ENCODE measurements around the gene RARRES1.
A peak's percentile ranks its signal among the peaks of the same experiment; 100 is the strongest.

The RARRES1 gene

DNA sequence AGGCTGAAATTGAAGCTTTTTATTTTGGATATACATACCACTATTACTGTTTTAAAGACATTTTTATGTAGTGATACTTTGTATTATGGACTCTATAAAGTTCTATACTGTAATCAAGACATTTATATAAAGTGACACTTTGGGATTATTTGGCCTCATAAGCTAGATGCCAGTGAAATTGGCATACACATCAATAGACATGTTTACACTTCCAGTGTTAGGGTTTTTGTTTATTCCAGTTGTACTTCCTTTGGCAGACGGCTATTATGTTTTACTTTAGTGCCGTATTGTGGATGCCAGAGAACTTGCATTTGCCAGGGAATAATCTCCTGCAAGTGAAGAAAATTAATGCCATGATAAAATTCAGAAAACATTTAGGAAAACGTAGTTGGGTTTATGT lies 65.8 kb downstream of the RARRES1 start:
- DNase-seq, result no peak
- ChIA-PET CTCF (interaction anchor here (1.4 kb wide), 1 partner anchor 125 kb away, joined by 3 read pairs; no protein-coding TSS in a partner anchor), POLR2A (no interaction called here)
- H3K4me1 ChIP-seq (ENCODE audit: control extremely low read depth in 1 of 4, control insufficient read depth in 4 of 4, insufficient read depth in 4 of 4, low read length in 3 of 4), result peaks cover 2 to 11% (median 6%) of the 10 kb centered on the region in 4 experiments
- no peaks in the 10 kb centered on the region for H3K27me3 ChIP-seq (replicated peaks in 2 of 5; ENCODE audit: control insufficient read depth in 4 of 5, insufficient read depth in 5 of 5, low read length in 4 of 5)
- 93% methylated on average over 2 of the region's 3 CpGs for WGBS (ENCODE audit: insufficient coverage)
- no peak overlapping the region for H3K27ac ChIP-seq (ENCODE audit: insufficient read depth in 1 of 2, low read depth in 1 of 2, low read length in 2 of 2, poor library complexity in 1 of 2, severe bottlenecking in 2 of 2)
- no peak overlapping the region for H3K4me3 ChIP-seq (ENCODE audit: control insufficient read depth in 1 of 7, extremely low read depth in 1 of 7, insufficient read depth in 4 of 7, low read depth in 2 of 7, low read length in 6 of 7)
- peaks cover 9 to 67% (median 45%) of the 10 kb centered on the region in 4 experiments for H3K36me3 ChIP-seq (ENCODE audit: control insufficient read depth in 4 of 4, insufficient read depth in 4 of 4, low read length in 3 of 4)
- no peaks in the 10 kb centered on the region for H3K9me3 ChIP-seq (ENCODE audit: control extremely low read depth in 1 of 5, control insufficient read depth in 4 of 5, insufficient read depth in 2 of 5, low read depth in 1 of 5, low read length in 4 of 5)

- CTCF ChIA-PET, result interaction anchor here (1.1 to 7.0 kb wide), 8 partner anchors 7 to 132 kb away, joined by 3 to 57 read pairs (median 4); partner anchors contain the start of genes GFM1 and LXN
Observed at GRCh38 chr3:158663832-158664231, 68.4 kb downstream of the RARRES1 start.

GRCh38 chr3:158663246-158663645 lies 69.0 kb downstream of the RARRES1 start:
- Histone ChIP-seq H3K27ac (ENCODE audit: insufficient read depth in 1 of 2, low read depth in 1 of 2, low read length in 2 of 2, poor library complexity in 1 of 2, severe bottlenecking in 2 of 2) (no peak overlapping the region), H3K4me3 (ENCODE audit: control insufficient read depth in 1 of 7, extremely low read depth in 1 of 7, insufficient read depth in 4 of 7, low read depth in 2 of 7, low read length in 6 of 7) (no peak overlapping the region), H3K4me1 (ENCODE audit: control extremely low read depth in 1 of 4, control insufficient read depth in 4 of 4, insufficient read depth in 4 of 4, low read length in 3 of 4) (peaks cover 0 to 11% (median 8%) of the 10 kb centered on the region in 4 experiments), H3K36me3 (ENCODE audit: control insufficient read depth in 4 of 4, insufficient read depth in 4 of 4, low read length in 3 of 4) (peaks cover 14 to 68% (median 41%) of the 10 kb centered on the region in 4 experiments), H3K27me3 (replicated peaks in 2 of 5; ENCODE audit: control insufficient read depth in 4 of 5, insufficient read depth in 5 of 5, low read length in 4 of 5) (no peaks in the 10 kb centered on the region), H3K9me3 (ENCODE audit: control extremely low read depth in 1 of 5, control insufficient read depth in 4 of 5, insufficient read depth in 2 of 5, low read depth in 1 of 5, low read length in 4 of 5) (no peaks in the 10 kb centered on the region)
- WGBS (ENCODE audit: insufficient coverage), result no CpG with 5 or more reads among the region's 1 CpG
- ChIA-PET POLR2A (no interaction called here), CTCF (interaction anchor here (1.2 to 7.0 kb wide), 5 partner anchors 8 to 133 kb away, joined by 3 to 84 read pairs (median 3); partner anchors contain the start of genes GFM1 and LXN)
- no peak for DNase-seq

More at GRCh38 chr3:158663832-158664231, 68.4 kb downstream of the RARRES1 start:
- Histone ChIP-seq H3K27me3 (replicated peaks in 2 of 5; ENCODE audit: control insufficient read depth in 4 of 5, insufficient read depth in 5 of 5, low read length in 4 of 5) (no peaks in the 10 kb centered on the region), H3K4me3 (ENCODE audit: control insufficient read depth in 1 of 7, extremely low read depth in 1 of 7, insufficient read depth in 4 of 7, low read depth in 2 of 7, low read length in 6 of 7) (no peak overlapping the region), H3K27ac (ENCODE audit: insufficient read depth in 1 of 2, low read depth in 1 of 2, low read length in 2 of 2, poor library complexity in 1 of 2, severe bottlenecking in 2 of 2) (no peak overlapping the region), H3K9me3 (ENCODE audit: control extremely low read depth in 1 of 5, control insufficient read depth in 4 of 5, insufficient read depth in 2 of 5, low read depth in 1 of 5, low read length in 4 of 5) (no peaks in the 10 kb centered on the region), H3K36me3 (ENCODE audit: control insufficient read depth in 4 of 4, insufficient read depth in 4 of 4, low read length in 3 of 4) (peaks cover 14 to 70% (median 42%) of the 10 kb centered on the region in 4 experiments), H3K4me1 (ENCODE audit: control extremely low read depth in 1 of 4, control insufficient read depth in 4 of 4, insufficient read depth in 4 of 4, low read length in 3 of 4) (peaks cover 0 to 10% (median 7%) of the 10 kb centered on the region in 4 experiments)
- POLR2A ChIA-PET, result no interaction called here
- 100% methylated on average over 1 of the region's 1 CpG for WGBS (ENCODE audit: insufficient coverage)
- DNase-seq, result no peak

DNA sequence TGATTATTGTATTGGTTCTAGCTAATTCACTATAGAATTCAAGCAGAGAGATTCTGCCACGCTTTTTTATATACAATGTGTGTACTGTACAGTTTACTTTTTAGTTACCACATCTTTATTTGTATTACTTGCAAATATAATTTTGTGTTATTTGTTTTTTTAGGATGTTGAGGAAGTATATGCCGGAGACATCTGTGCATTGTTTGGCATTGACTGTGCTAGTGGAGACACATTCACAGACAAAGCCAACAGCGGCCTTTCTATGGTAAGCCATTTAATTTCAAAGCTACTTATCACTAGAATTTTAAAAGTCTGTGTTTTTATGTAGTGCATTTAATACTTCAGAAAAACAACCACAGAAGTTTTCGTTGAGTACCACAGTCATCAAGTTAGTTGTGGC lies 71.5 kb downstream of the RARRES1 start:
- ChIA-PET POLR2A (no interaction called here), CTCF (interaction anchor here (0.7 to 7.0 kb wide), 16 partner anchors 10 to 142 kb away, joined by 3 to 84 read pairs (median 6); partner anchors contain the start of genes GFM1, LXN and MFSD1)
- no peaks in the 10 kb centered on the region for H3K27me3 ChIP-seq (replicated peaks in 2 of 5; ENCODE audit: control insufficient read depth in 4 of 5, insufficient read depth in 5 of 5, low read length in 4 of 5)
- H3K4me3 ChIP-seq (ENCODE audit: control insufficient read depth in 1 of 7, extremely low read depth in 1 of 7, insufficient read depth in 4 of 7, low read depth in 2 of 7, low read length in 6 of 7), result no peak overlapping the region
- peaks cover 0 to 11% (median 8%) of the 10 kb centered on the region in 4 experiments for H3K4me1 ChIP-seq (ENCODE audit: control extremely low read depth in 1 of 4, control insufficient read depth in 4 of 4, insufficient read depth in 4 of 4, low read length in 3 of 4)
- no peaks in the 10 kb centered on the region for H3K9me3 ChIP-seq (ENCODE audit: control extremely low read depth in 1 of 5, control insufficient read depth in 4 of 5, insufficient read depth in 2 of 5, low read depth in 1 of 5, low read length in 4 of 5)
- WGBS (ENCODE audit: insufficient coverage), result 80% methylated on average over 1 of the region's 4 CpGs
- peaks cover 7 to 60% (median 33%) of the 10 kb centered on the region in 4 experiments for H3K36me3 ChIP-seq (ENCODE audit: control insufficient read depth in 4 of 4, insufficient read depth in 4 of 4, low read length in 3 of 4)
- no peak for DNase-seq
- no peak overlapping the region for H3K27ac ChIP-seq (ENCODE audit: insufficient read depth in 1 of 2, low read depth in 1 of 2, low read length in 2 of 2, poor library complexity in 1 of 2, severe bottlenecking in 2 of 2)

- ChIA-PET CTCF (interaction anchor here (0.9 to 7.0 kb wide), 26 partner anchors 12 to 593 kb away, joined by 3 to 84 read pairs (median 5); partner anchors contain the start of genes GFM1, LXN and MFSD1), POLR2A (interaction anchor here (1.3 kb wide), 1 partner anchor 15 kb away, joined by 7 read pairs; the partner anchor contains the start of gene GFM1)
- H3K4me3 ChIP-seq (ENCODE audit: control insufficient read depth in 1 of 7, extremely low read depth in 1 of 7, insufficient read depth in 4 of 7, low read depth in 2 of 7, low read length in 6 of 7), result peak overlapping the region in 1 of 7 experiments; percentile 26
- DNase-seq, result peak; percentile 83 to 93 (median 93)
- peaks cover 5 to 56% (median 32%) of the 10 kb centered on the region in 4 experiments for H3K36me3 ChIP-seq (ENCODE audit: control insufficient read depth in 4 of 4, insufficient read depth in 4 of 4, low read length in 3 of 4)
- peak overlapping the region; percentile 6 to 46 for H3K27ac ChIP-seq (ENCODE audit: insufficient read depth in 1 of 2, low read depth in 1 of 2, low read length in 2 of 2, poor library complexity in 1 of 2, severe bottlenecking in 2 of 2)
- H3K9me3 ChIP-seq (ENCODE audit: control extremely low read depth in 1 of 5, control insufficient read depth in 4 of 5, insufficient read depth in 2 of 5, low read depth in 1 of 5, low read length in 4 of 5), result no peaks in the 10 kb centered on the region
- no peaks in the 10 kb centered on the region for H3K27me3 ChIP-seq (replicated peaks in 2 of 5; ENCODE audit: control insufficient read depth in 4 of 5, insufficient read depth in 5 of 5, low read length in 4 of 5)
- peaks cover 0 to 11% (median 8%) of the 10 kb centered on the region in 4 experiments for H3K4me1 ChIP-seq (ENCODE audit: control extremely low read depth in 1 of 4, control insufficient read depth in 4 of 4, insufficient read depth in 4 of 4, low read length in 3 of 4)
- WGBS (ENCODE audit: insufficient coverage), result 29% methylated on average over 4 of the region's 7 CpGs
Observed at GRCh38 chr3:158659454-158660237, 72.6 kb downstream of the RARRES1 start.

- H3K27me3 ChIP-seq (replicated peaks in 2 of 5; ENCODE audit: control insufficient read depth in 4 of 5, insufficient read depth in 5 of 5, low read length in 4 of 5), result no peaks in the 10 kb centered on the region
- peaks cover 5 to 51% (median 31%) of the 10 kb centered on the region in 4 experiments for H3K36me3 ChIP-seq (ENCODE audit: control insufficient read depth in 4 of 4, insufficient read depth in 4 of 4, low read length in 3 of 4)
- no peak for DNase-seq
- H3K9me3 ChIP-seq (ENCODE audit: control extremely low read depth in 1 of 5, control insufficient read depth in 4 of 5, insufficient read depth in 2 of 5, low read depth in 1 of 5, low read length in 4 of 5), result no peaks in the 10 kb centered on the region
- peaks cover 0 to 11% (median 8%) of the 10 kb centered on the region in 4 experiments for H3K4me1 ChIP-seq (ENCODE audit: control extremely low read depth in 1 of 4, control insufficient read depth in 4 of 4, insufficient read depth in 4 of 4, low read length in 3 of 4)
- 100% methylated on average over 4 of the region's 7 CpGs for WGBS (ENCODE audit: insufficient coverage)
- H3K27ac ChIP-seq (ENCODE audit: insufficient read depth in 1 of 2, low read depth in 1 of 2, low read length in 2 of 2, poor library complexity in 1 of 2, severe bottlenecking in 2 of 2), result peak overlapping the region; percentile 6 to 46
- no peak overlapping the region for H3K4me3 ChIP-seq (ENCODE audit: control insufficient read depth in 1 of 7, extremely low read depth in 1 of 7, insufficient read depth in 4 of 7, low read depth in 2 of 7, low read length in 6 of 7)
- ChIA-PET POLR2A (interaction anchor here (0.7 to 1.3 kb wide), 2 partner anchors 14 to 550 kb away, joined by 3 to 7 read pairs; partner anchors contain the start of gene GFM1), CTCF (interaction anchor here (0.8 to 7.0 kb wide), 21 partner anchors 10 to 593 kb away, joined by 3 to 84 read pairs (median 5); partner anchors contain the start of genes GFM1, LXN and MFSD1)
Observed at GRCh38 chr3:158658889-158659288, 73.4 kb downstream of the RARRES1 start.

Data from common myeloid progenitor, CD34-positive (primary cell).